Rectal smooth muscle tissue (tissue), 1 donor: ENCODE results near the gene IGSF23.
"Not testable (repeated sequence)": the region's sequence is repeated elsewhere in the genome, so short reads cannot be mapped to it uniquely, and the experiment has no call there.

Source experiments
- H3K27ac ChIP-seq: one replicate; pipeline ENCODE4 v1.7.0; 2013; ENCODE audit warnings: low read depth, low read length, inconsistent platforms
- H3K27me3 ChIP-seq: one replicate; pipeline ENCODE4 v1.7.0; 2013; ENCODE audit warnings: low read length; ENCODE audit not compliant: control insufficient read depth, insufficient read depth
- H3K36me3 ChIP-seq: one replicate; pipeline ENCODE4 v1.7.0; 2013; ENCODE audit warnings: low read length; ENCODE audit not compliant: control insufficient read depth, insufficient read depth
- H3K4me1 ChIP-seq: one replicate; pipeline ENCODE4 v1.7.0; 2013; ENCODE audit warnings: low read length; ENCODE audit not compliant: control insufficient read depth, insufficient read depth
- H3K4me3 ChIP-seq: one replicate; pipeline ENCODE4 v1.7.0; 2013; ENCODE audit warnings: low read length
- H3K9ac ChIP-seq: one replicate; pipeline ENCODE4 v1.7.0; 2013; ENCODE audit warnings: low read length

IGSF23 gene

DNA sequence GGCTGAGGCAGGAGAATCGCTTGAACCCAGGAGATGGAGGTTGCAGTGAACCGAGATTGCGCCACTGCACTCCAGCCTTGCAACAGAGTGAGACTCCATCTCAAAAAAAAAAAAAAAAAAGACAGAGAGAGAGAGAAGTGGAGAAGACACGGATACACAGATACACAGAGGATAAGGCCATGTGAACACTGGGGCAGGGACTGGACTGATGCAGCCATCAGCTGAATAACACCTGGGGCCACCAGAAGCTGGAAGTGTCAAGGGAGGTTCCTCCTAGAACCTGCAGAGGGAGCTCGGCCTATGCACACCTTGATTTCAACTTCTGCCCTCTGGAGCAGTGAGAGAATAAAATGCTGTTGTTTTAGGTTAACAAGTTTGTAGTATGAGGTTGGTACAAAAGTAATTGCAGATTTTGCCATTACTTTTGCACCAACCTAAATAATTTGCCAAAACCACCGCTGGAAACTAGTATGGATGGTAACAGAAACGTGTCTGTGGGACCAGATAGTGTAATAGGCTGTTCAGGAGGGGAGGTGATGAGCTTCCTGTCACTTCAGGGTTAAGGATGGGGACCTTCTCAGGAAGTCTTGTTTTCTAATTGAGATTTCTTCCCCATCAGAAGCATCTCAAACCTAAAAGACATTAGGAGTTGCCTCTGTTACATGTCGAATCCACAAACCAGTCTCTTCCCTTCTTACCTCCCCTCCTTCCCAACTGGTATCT lies 36.4 kb upstream of the IGSF23 start:
- Histone ChIP-seq H3K4me3 (no peak overlapping the region), H3K36me3 (no peaks in the 10 kb centered on the region), H3K9ac (no peak overlapping the region)

DNA sequence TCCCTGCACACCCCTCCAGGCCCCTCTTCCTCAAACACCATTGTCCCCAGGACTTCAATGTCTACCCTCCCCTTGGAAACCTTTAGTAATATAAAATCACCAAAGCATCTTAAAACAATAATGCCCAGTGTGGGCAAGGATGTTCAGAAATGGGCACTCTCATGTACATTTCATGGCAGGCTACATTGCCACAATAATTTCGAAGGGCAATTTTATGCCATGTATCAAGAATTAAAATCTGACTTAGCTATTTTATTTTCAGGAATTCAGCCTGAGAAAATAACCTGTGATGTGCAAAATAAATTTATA lies 35.8 kb upstream of the IGSF23 start:
- Histone ChIP-seq H3K4me3 (no peak overlapping the region), H3K27ac (no peak overlapping the region), H3K4me1 (no peaks in the 10 kb centered on the region), H3K9ac (no peak overlapping the region), H3K27me3 (no peaks in the 10 kb centered on the region), H3K36me3 (no peaks in the 10 kb centered on the region)

More for the DNA sequence above, 36.4 kb upstream of the IGSF23 start:
- H3K4me1 ChIP-seq: no peaks in the 10 kb centered on the region
- no peak overlapping the region for H3K27ac ChIP-seq
- no peaks in the 10 kb centered on the region for H3K27me3 ChIP-seq

DNA sequence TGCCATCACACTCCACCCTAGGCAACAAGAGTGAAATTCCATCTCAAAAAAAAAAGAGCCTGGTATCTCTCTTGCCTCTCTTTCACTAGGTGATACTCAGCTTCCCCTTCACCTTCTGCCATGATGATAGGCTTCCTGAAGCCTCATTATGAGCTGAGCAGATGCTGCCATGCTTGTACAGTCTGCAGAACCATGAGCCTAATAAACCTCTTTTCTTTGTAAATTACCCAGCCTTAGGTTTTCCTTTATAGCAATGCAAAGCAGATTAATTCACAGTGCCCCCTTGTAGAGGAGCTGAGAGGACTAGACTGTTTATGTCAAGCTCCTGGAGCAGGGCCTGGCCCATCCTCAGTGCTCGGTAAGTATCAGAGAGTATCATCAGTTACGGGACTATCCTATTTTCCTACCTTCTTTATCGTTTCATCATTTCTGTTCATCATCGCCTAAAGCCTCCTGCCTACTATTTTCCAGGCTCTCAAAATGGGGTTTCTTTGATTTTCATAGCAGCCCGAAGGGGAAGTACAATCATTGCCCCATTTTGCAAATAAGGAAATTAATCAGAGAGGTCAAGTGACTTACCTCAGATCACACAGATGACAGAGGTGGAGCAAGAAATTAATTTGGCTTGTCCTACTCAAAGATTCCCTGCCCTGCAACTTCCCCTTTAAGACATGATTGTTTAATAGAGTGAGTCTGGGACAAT lies 33.5 kb upstream of the IGSF23 start:
- no peak overlapping the region for H3K4me3 ChIP-seq
- H3K36me3 ChIP-seq: no peaks in the 10 kb centered on the region
- no peaks in the 10 kb centered on the region for H3K4me1 ChIP-seq
- no peak overlapping the region for H3K9ac ChIP-seq
- no peaks in the 10 kb centered on the region for H3K27me3 ChIP-seq
- H3K27ac ChIP-seq: no peak overlapping the region

- Histone ChIP-seq H3K36me3 (no peaks in the 10 kb centered on the region), H3K27ac (no peak overlapping the region), H3K27me3 (no peaks in the 10 kb centered on the region), H3K9ac (no peak overlapping the region), H3K4me1 (no peaks in the 10 kb centered on the region), H3K4me3 (no peak overlapping the region)
Measured at GRCh38 chr19:44580366-44580895, 32.9 kb upstream of the IGSF23 start.

- no peak overlapping the region for H3K27ac ChIP-seq
- H3K4me1 ChIP-seq: no peaks in the 10 kb centered on the region
- no peak overlapping the region for H3K4me3 ChIP-seq
- no peaks in the 10 kb centered on the region for H3K36me3 ChIP-seq
- H3K27me3 ChIP-seq: no peaks in the 10 kb centered on the region
- no peak overlapping the region for H3K9ac ChIP-seq
Measured at GRCh38 chr19:44581288-44581687, 32.1 kb upstream of the IGSF23 start.

GRCh38 chr19:44582581-44583265 lies 30.6 kb upstream of the IGSF23 start:
- H3K4me3 ChIP-seq: no peak overlapping the region
- H3K36me3 ChIP-seq: no peaks in the 10 kb centered on the region
- no peaks in the 10 kb centered on the region for H3K27me3 ChIP-seq
- H3K4me1 ChIP-seq: no peaks in the 10 kb centered on the region
- H3K9ac ChIP-seq: no peak overlapping the region
- no peak overlapping the region for H3K27ac ChIP-seq

GRCh38 chr19:44585371-44586133 lies 27.8 kb upstream of the IGSF23 start:
- Histone ChIP-seq H3K4me3 (no peak overlapping the region), H3K9ac (no peak overlapping the region), H3K27me3 (no peaks in the 10 kb centered on the region), H3K4me1 (no peaks in the 10 kb centered on the region), H3K36me3 (no peaks in the 10 kb centered on the region), H3K27ac (no peak overlapping the region)

GRCh38 chr19:44587963-44588770 lies 25.2 kb upstream of the IGSF23 start:
- no peaks in the 10 kb centered on the region for H3K27me3 ChIP-seq
- no peak overlapping the region for H3K9ac ChIP-seq
- H3K4me3 ChIP-seq: no peak overlapping the region
- H3K27ac ChIP-seq: no peak overlapping the region
- no peaks in the 10 kb centered on the region for H3K36me3 ChIP-seq
- no peaks in the 10 kb centered on the region for H3K4me1 ChIP-seq

GRCh38 chr19:44588771-44589112 lies 24.6 kb upstream of the IGSF23 start:
- H3K9ac ChIP-seq: no peak overlapping the region
- no peaks in the 10 kb centered on the region for H3K4me1 ChIP-seq
- no peaks in the 10 kb centered on the region for H3K36me3 ChIP-seq
- H3K27me3 ChIP-seq: no peaks in the 10 kb centered on the region
- H3K27ac ChIP-seq: no peak overlapping the region
- H3K4me3 ChIP-seq: no peak overlapping the region

- Histone ChIP-seq H3K27ac (no peak overlapping the region), H3K4me1 (no peaks in the 10 kb centered on the region), H3K27me3 (no peaks in the 10 kb centered on the region), H3K4me3 (no peak overlapping the region), H3K36me3 (no peaks in the 10 kb centered on the region), H3K9ac (no peak overlapping the region)
Measured at GRCh38 chr19:44590245-44591059, 22.9 kb upstream of the IGSF23 start.

GRCh38 chr19:44591340-44591993 lies 21.9 kb upstream of the IGSF23 start:
- not testable (repeated sequence) for H3K36me3 ChIP-seq, H3K9ac ChIP-seq, H3K4me3 ChIP-seq, H3K4me1 ChIP-seq, H3K27me3 ChIP-seq, H3K27ac ChIP-seq
